ES-I3 (cell line): ENCODE results near the gene LRGUK.

Experiments
- H3K36me3 ChIP-seq: 2 replicates; pipeline ENCODE4 v1.6.1; 2013; ENCODE audit warnings: mild to moderate bottlenecking, low read length, control low read depth, moderate library complexity; ENCODE audit not compliant: insufficient read depth
- H3K4me1 ChIP-seq: 2 replicates; pipeline ENCODE4 v1.6.1; 2013; ENCODE audit warnings: mild to moderate bottlenecking, control low read depth, low read length; ENCODE audit not compliant: insufficient read depth
- H3K9ac ChIP-seq: 2 replicates; pipeline ENCODE4 v1.6.1; 2013; ENCODE audit warnings: low read depth, mild to moderate bottlenecking, low read length, moderate library complexity
- H3K9me3 ChIP-seq: 2 replicates; pipeline ENCODE4 v1.6.1; 2013; ENCODE audit warnings: mild to moderate bottlenecking, low read length, moderate library complexity; ENCODE audit not compliant: control insufficient read depth, insufficient read depth

Gene LRGUK

DNA sequence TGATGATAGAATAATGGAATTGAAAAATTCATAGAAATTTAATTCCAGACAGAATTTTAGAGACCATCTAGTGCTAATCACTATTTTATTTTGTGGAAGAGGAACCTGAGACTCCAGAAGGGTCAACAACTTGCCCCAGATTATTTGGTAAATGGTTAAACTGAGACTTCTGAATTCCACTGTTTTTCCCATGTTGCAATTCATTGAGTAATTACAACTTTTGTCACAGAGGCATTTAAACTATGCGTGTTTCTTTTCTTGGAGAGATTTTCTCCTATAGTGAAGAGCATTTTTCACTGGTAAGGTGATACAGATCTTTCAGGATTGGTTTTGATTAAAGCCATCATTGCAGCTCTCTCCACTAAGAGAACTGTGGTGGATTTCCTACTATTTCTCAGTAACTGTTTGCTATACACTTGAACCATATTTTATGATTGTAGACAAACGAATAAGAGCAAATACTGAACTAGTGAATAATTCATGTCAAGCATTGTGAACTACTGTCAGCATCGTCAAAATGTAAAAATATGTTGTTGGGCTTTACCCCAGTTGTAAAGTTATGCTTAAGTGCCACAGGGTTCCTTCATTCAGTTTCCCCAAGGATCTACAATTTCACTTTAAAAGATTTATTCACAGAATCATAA lies 26.5 kb downstream of the LRGUK start:
- peaks cover 9% of the 10 kb centered on the region; the same call in 1 of the 2 replicates for H3K4me1 ChIP-seq
- H3K36me3 ChIP-seq = no peaks in the 10 kb centered on the region
- no peak overlapping the region for H3K9ac ChIP-seq
- no peaks in the 10 kb centered on the region; the same call in 1 of the 2 replicates for H3K9me3 ChIP-seq

DNA sequence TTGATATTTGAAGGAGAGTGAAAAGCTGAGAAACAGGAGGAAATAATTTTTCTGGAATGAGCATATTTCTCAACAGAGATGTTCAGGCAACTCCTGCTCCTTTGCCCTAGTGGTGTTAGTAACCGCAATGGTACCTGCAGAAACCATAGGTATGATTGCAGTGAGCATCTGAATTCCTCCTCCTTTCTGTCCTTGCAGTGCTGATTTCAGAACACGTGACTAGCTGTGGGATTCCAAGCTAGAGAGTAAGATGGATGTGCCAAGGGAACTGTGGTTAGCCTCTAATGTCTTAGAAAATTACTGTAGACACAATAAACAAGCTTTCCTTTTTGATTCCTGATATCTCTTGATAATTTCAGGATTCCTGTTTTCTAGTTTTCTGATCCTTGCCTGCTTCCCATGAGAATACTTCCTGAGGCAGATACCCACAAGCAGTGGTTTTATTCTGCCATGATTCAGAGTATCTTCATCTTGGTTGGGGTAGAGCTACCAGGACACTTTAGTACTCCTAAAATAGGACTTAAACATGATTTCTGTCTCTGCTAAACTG lies 27.5 kb downstream of the LRGUK start:
- no peaks in the 10 kb centered on the region for H3K9me3 ChIP-seq
- H3K9ac ChIP-seq = no peak overlapping the region
- H3K4me1 ChIP-seq = peaks cover 9% of the 10 kb centered on the region; the same call in 1 of the 2 replicates
- H3K36me3 ChIP-seq = no peaks in the 10 kb centered on the region

DNA sequence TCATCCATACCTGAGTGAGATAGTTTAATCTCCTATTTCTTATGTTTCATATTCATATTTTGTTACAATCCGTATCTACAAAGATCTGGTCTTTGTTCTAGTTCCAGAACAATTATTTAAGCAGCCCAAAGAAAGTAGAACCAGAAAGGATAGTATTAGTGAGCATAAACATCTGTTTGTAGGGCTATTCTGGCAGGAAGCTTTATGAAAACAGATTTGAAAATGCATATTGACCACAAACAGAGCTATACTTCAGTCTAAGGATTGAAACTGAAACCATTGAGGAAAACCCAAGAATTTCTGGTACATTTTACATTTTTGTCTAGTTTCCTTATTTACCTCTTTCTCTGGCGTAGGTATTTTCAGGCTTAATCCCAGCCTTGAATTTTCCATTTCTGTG lies 28.1 kb downstream of the LRGUK start:
- Histone ChIP-seq H3K9ac (no peak overlapping the region), H3K4me1 (peaks cover 9% of the 10 kb centered on the region; the same call in 1 of the 2 replicates), H3K36me3 (no peaks in the 10 kb centered on the region), H3K9me3 (no peaks in the 10 kb centered on the region)

DNA sequence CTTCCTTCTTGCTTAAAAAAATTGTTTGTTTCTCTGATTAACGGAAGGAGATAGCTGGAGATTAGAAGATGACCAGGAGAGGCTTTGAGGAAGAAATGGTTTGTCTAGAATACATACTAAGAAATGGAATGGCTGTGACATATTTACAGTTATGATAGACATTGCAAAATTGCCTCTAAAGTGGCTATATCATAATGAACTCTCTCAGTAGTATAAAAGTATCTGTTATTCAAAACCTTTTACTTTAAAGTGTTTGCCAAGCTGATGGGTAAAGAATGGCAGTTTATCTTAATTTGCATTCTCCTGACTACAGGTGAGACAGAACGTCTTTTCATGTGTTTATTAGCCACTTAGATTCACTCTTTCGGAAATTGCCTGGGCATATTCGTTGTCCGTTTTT lies 28.7 kb downstream of the LRGUK start:
- H3K9me3 ChIP-seq = no peaks in the 10 kb centered on the region
- H3K36me3 ChIP-seq = no peaks in the 10 kb centered on the region
- peaks cover 9% of the 10 kb centered on the region; the same call in 1 of the 2 replicates for H3K4me1 ChIP-seq
- no peak overlapping the region for H3K9ac ChIP-seq

- no peaks in the 10 kb centered on the region for H3K4me1 ChIP-seq
- no peak overlapping the region for H3K9ac ChIP-seq
- no peaks in the 10 kb centered on the region for H3K36me3 ChIP-seq
- H3K9me3 ChIP-seq = no peaks in the 10 kb centered on the region
These were observed 38.1 kb downstream of the LRGUK start for GRCh38 chr7:134165252-134165651.

DNA sequence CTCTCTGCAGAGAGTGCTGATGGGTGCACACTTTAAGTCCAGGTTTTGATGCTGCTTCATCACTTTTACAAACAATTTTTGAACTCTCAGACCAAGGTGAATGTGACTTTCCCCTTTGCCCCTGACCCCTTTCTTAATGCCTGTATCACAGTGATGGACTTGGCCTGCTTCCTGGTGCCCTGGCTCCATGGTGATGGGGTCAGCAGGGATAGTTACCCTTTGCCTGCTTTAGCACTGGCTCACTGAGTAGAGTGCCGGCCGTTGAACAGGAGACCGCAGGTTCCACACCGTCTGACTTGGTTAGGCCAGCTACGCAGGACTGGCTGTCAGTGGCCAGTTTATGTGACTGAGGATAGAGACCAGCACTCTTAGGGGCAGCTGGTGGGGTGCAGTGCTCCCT lies 40.1 kb downstream of the LRGUK start:
- Histone ChIP-seq H3K9ac (no peak overlapping the region), H3K4me1 (no peaks in the 10 kb centered on the region), H3K9me3 (no peaks in the 10 kb centered on the region), H3K36me3 (no peaks in the 10 kb centered on the region)

- H3K36me3 ChIP-seq = no peaks in the 10 kb centered on the region
- H3K9me3 ChIP-seq = no peaks in the 10 kb centered on the region
- no peak overlapping the region for H3K9ac ChIP-seq
- no peaks in the 10 kb centered on the region for H3K4me1 ChIP-seq
These were observed 40.7 kb downstream of the LRGUK start for GRCh38 chr7:134167841-134168240.

DNA sequence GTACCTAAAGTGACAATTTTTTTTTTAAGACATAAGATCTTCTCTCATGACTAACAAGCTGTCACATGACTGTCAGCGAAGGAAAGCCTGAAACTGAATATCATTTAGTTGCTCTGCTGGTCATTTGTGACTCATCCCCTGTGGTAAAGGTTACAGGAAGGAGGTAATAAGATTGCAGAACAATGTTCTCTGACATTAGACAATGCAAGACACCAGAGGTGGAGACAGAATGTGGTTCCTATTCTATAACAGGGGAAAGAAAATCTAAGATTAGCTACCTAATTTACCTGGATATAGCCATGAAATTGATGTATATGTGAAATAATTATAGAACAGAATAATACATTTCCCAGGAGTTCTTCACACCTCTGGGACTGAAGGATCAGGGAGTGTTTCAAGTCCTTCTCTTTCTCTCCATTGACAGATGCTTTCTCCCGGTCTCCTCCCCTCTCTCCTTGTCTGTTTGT lies 47.7 kb downstream of the LRGUK start:
- Histone ChIP-seq H3K36me3 (no peaks in the 10 kb centered on the region), H3K9ac (no peak overlapping the region), H3K4me1 (peaks cover 5% of the 10 kb centered on the region; the same call in 1 of the 2 replicates), H3K9me3 (no peaks in the 10 kb centered on the region)

DNA sequence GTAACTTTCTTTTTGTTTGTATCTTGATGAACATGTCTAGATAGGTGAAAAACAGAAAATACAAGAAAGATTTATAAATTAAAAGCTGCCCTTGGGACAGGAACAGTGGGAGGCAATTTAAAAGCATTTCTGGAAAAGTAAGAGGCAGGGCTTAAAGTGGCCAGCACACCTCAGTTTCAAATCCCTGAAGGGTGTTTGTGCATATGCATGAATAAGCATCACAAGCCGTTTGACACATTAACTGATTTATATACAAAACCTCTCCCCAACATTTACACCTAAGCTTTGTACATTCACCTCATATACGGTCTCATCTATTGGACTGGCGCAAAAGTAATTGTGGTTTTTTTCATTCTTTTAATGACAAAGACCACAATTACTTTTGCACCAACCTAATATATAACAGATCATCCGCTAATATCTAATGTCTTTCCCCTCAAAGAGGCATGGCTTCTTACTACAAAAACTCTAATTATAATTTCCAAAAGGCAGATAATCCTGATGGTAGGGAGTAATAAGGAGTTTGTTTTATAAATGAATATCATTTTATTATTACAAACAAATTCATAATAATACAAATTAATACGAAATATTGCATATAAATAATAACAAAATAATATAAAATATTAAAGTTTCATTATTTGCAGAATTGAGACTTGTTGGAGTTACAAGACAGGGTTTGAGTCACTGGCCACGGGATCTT lies 48.3 kb downstream of the LRGUK start:
- H3K9me3 ChIP-seq = no peaks in the 10 kb centered on the region
- no peaks in the 10 kb centered on the region for H3K36me3 ChIP-seq
- no peak overlapping the region for H3K9ac ChIP-seq
- H3K4me1 ChIP-seq = peaks cover 5% of the 10 kb centered on the region; the same call in 1 of the 2 replicates

DNA sequence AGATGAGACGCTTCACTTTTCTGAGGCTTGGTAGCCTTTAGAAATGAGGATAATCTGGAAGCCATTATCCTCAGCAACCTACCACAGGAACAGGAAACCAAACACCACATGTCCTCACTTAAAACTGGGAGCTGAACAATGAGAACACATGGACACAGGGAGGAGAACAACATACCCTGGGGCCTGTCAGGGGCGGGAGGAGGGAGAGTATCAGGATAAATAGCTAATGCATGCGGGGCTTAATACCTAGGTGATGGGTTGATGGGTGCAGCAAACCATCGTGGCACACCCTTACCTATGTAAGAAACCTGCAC lies 48.9 kb downstream of the LRGUK start:
- Histone ChIP-seq H3K9me3 (no peaks in the 10 kb centered on the region), H3K36me3 (no peaks in the 10 kb centered on the region)

DNA sequence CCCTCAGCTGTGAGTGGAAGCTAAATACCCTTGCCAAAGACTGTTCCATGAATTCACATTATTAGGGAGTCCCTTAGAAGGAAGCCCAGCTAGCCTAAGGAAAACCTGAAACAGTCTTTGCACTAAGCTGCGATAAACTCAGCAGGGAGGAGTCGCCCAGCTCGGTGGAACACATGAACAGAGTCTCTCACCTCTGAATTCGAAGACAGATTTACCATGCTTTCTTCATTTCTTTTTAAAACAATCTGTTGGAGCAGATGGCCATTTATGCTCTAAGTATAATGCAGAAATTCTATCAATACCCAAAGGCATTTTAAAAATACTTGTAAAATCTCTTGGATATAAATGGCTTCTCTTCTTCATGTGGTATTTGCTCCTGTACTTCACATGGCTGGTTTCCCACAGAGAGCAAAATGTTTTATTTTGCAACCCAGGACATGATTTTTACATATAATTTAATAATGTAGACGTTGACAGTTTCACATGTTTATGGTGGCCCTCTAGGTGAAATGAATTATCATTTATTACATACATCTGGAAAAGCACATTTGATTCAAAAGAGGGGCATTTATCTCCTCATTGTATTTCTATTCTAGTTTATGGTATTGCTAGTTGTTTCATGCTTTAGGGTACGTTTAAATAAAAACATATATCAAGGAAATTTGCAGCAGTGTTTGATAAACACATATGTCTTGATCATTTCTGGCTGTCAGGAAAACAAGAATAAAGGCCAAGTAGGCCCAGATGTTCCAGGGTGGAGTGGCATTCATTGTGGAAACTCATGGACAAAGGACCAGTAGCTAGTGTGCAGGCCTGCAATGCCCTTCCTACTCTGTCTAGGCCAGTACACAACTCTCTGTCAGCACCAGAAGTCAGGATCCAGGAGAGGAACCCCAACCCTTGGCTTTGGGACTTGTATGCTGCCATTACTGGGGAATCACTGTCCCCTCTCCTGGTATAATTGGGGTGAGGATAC lies 52.2 kb downstream of the LRGUK start:
- Histone ChIP-seq H3K4me1 (peaks cover 5% of the 10 kb centered on the region; the same call in 1 of the 2 replicates), H3K9ac (no peak overlapping the region), H3K9me3 (no peaks in the 10 kb centered on the region)

More for the DNA sequence above, 48.9 kb downstream of the LRGUK start:
- Histone ChIP-seq H3K9ac (no peak overlapping the region), H3K4me1 (peaks cover 5% of the 10 kb centered on the region; the same call in 1 of the 2 replicates)

DNA sequence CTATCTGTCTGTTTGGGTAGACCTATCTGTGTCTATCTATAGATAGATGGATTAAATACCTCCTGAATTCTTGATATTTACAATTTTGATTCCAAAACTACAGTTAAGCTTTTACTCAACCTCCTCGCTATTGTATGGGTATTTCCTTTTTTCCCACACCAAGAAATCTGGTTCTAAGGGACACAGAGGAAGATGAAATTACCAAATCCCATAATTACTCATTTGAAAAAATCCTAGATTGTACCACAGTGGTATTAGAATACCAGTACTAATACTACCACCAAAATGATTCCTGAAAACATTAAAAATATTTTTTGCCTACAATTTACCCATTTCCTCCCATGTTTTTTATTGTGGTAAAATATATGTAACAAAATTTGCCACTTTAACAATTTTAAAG lies 53.2 kb downstream of the LRGUK start:
- H3K9ac ChIP-seq = no peak overlapping the region
- H3K36me3 ChIP-seq = no peaks in the 10 kb centered on the region
- H3K4me1 ChIP-seq = peaks cover 2% of the 10 kb centered on the region; the same call in 1 of the 2 replicates
- no peaks in the 10 kb centered on the region for H3K9me3 ChIP-seq

More for the DNA sequence above, 52.2 kb downstream of the LRGUK start:
- no peaks in the 10 kb centered on the region for H3K36me3 ChIP-seq

DNA sequence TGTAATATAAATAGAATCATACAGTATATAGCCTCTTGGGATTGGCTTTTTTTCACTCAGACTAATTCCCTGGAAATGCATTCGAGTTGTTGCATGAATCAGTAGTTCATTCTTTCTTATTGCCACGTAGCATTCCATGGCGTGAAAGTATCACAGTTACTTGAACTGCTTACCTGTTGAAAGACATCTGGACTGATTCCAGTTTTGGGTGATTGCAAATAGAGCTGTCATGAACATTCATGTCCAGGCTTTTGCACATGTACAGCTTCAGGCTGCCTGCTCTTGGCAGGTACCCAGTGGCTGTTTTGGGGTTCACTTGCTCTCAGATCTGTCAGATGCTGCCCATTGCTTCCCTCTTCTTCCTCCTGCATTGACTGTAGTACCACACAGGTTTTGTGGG lies 54.9 kb downstream of the LRGUK start:
- no peaks in the 10 kb centered on the region for H3K36me3 ChIP-seq
- H3K9me3 ChIP-seq = no peaks in the 10 kb centered on the region
- no peaks in the 10 kb centered on the region for H3K4me1 ChIP-seq
- H3K9ac ChIP-seq = no peak overlapping the region

DNA sequence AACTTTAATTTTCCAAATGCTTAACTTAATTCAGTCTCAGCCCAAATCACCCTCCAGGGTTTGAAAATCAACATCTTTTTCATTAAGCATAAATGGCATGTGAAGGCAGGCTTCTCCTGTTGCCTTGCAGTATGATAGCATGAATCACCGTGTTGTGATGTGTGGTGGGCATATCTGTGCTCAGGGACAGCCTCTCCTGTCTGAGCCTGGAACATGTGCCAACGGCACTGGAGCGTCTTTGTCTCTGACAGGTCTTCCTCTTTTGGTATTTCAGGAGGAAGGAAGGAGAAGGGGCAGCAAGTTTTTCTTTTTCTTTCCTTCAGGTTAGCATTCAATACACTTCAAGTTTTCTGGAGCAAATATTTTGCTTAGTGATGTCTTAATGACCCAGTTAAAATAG lies 57.6 kb downstream of the LRGUK start:
- no peak overlapping the region for H3K9ac ChIP-seq
- H3K36me3 ChIP-seq = no peaks in the 10 kb centered on the region
- H3K4me1 ChIP-seq = peaks cover 14% of the 10 kb centered on the region; the same call in 1 of the 2 replicates
- no peaks in the 10 kb centered on the region for H3K9me3 ChIP-seq
